HEK293 (cell line): ENCODE measurements around the gene GRAMD4.
"Not testable (repeated sequence)": the region's sequence is repeated elsewhere in the genome, so short reads cannot be mapped to it uniquely, and the experiment has no call there.

Experiments
- CTCF ChIA-PET: fragments of 350-600 bp; formaldehyde crosslinking; extraction: SDS; loops from one replicate; lab custom pipeline; 2021; ENCODE audit warnings: antibody characterized with exemption; lab: Yijun Ruan, JAX
- POLR2A ChIA-PET: fragments of 300-600 bp; formaldehyde crosslinking; extraction: SDS; loops from one replicate; lab custom pipeline; 2020; ENCODE audit warnings: antibody characterized with exemption, inconsistent platforms; lab: Yijun Ruan, JAX
- H3K27ac ChIP-seq: fragments of 200-500 bp; sonication (Bioruptor generic); 2 replicates; pipeline ENCODE4 v1.5.1; 2014; ENCODE audit warnings: low read depth, low read length, control low read depth, inconsistent platforms; ENCODE audit errors: extremely low read depth
- H3K36me3 ChIP-seq, 2 experiments: fragments of 200-500 bp in 1 of 2; sonication (Bioruptor generic) in 1 of 2; 1 replicate in 1 of 2; 2 replicates in 1 of 2; pipeline ENCODE4 v1.5.1; 2014 to 2017; ENCODE audit warnings: inconsistent platforms in 2 of 2, low read length in 2 of 2; ENCODE audit not compliant: control insufficient read depth in 2 of 2, insufficient read depth in 1 of 2
- H3K4me1 ChIP-seq: fragments of 200-500 bp; sonication (Bioruptor generic); 2 replicates; pipeline ENCODE4 v1.5.1; 2014; ENCODE audit warnings: mild to moderate bottlenecking, low read length, inconsistent platforms; ENCODE audit not compliant: control insufficient read depth, insufficient read depth
- H3K4me3 ChIP-seq: 2 replicates; pipeline ENCODE4 v1.5.1; 2011; ENCODE audit warnings: low read depth, mild to moderate bottlenecking, control low read depth, low read length, moderate library complexity
- H3K9me3 ChIP-seq: fragments of 200-500 bp; sonication (Bioruptor generic); 2 replicates; pipeline ENCODE4 v1.5.1; 2014; ENCODE audit warnings: low read depth, low read length, inconsistent platforms; ENCODE audit not compliant: control insufficient read depth, insufficient read depth
- BCL11A ChIP-seq: fragments of 450-650 bp; formaldehyde crosslinking; IDR thresholded peaks from 2 replicates; pipeline ENCODE4 v1.5.1; 2016; ENCODE audit warnings: low read depth, missing biosample characterization, missing genetic modification characterization
- EGR2 ChIP-seq: fragments of 450-650 bp; formaldehyde crosslinking; IDR thresholded peaks from 2 replicates; pipeline ENCODE4 v1.5.1; 2016; ENCODE audit warnings: low read depth, missing biosample characterization, missing genetic modification characterization
- FEZF1 ChIP-seq: fragments of 450-650 bp; formaldehyde crosslinking; IDR thresholded peaks from 2 replicates; pipeline ENCODE4 v1.5.1; 2016; ENCODE audit warnings: missing biosample characterization, missing genetic modification characterization
- RBAK ChIP-seq: fragments of 450-650 bp; formaldehyde crosslinking; IDR thresholded peaks from 2 replicates; pipeline ENCODE4 v1.5.1; 2016; ENCODE audit warnings: missing biosample characterization, missing genetic modification characterization
- SALL2 ChIP-seq: fragments of 450-650 bp; formaldehyde crosslinking; IDR thresholded peaks from 2 replicates; pipeline ENCODE4 v1.5.0; 2017; ENCODE audit warnings: missing biosample characterization, mild to moderate bottlenecking, missing genetic modification characterization, borderline replicate concordance
- SCRT1 ChIP-seq: fragments of 450-650 bp; formaldehyde crosslinking; IDR thresholded peaks from 2 replicates; pipeline ENCODE4 v1.5.1; 2016; ENCODE audit warnings: missing biosample characterization, missing genetic modification characterization, borderline replicate concordance
- SP7 ChIP-seq: fragments of 450-650 bp; formaldehyde crosslinking; IDR thresholded peaks from 2 replicates; pipeline ENCODE4 v1.5.1; 2016; ENCODE audit warnings: missing biosample characterization, missing genetic modification characterization
- YY1 ChIP-seq: fragments of 450-650 bp; formaldehyde crosslinking; IDR thresholded peaks from 2 replicates; pipeline ENCODE4 v1.5.1; 2018; ENCODE audit warnings: missing biosample characterization, missing genetic modification characterization
- ZBTB7A ChIP-seq: fragments of 450-650 bp; formaldehyde crosslinking; IDR thresholded peaks from 2 replicates; pipeline ENCODE4 v1.5.1; 2016; ENCODE audit warnings: low read depth, missing biosample characterization, missing genetic modification characterization
- ZEB2 ChIP-seq: fragments of 450-650 bp; formaldehyde crosslinking; IDR thresholded peaks from 2 replicates; pipeline ENCODE4 v1.5.1; 2016; ENCODE audit warnings: missing biosample characterization, missing genetic modification characterization
- ZNF19 ChIP-seq: fragments of 450-650 bp; formaldehyde crosslinking; IDR thresholded peaks from 2 replicates; pipeline ENCODE4; 2016; ENCODE audit warnings: missing biosample characterization, missing genetic modification characterization, low read depth
- ZNF292 ChIP-seq: fragments of 450-650 bp; formaldehyde crosslinking; IDR thresholded peaks from 2 replicates; pipeline ENCODE4 v1.5.1; 2016; ENCODE audit warnings: low read depth, missing biosample characterization, missing genetic modification characterization, borderline replicate concordance
- ZNF341 ChIP-seq: fragments of 450-650 bp; formaldehyde crosslinking; IDR thresholded peaks from 2 replicates; pipeline ENCODE4; 2016; ENCODE audit warnings: low read depth, missing biosample characterization, missing genetic modification characterization
- ZNF366 ChIP-seq: fragments of 450-650 bp; formaldehyde crosslinking; conservative IDR thresholded peaks from 2 replicates; pipeline ENCODE4 v1.5.1; 2016; ENCODE audit warnings: missing biosample characterization, missing genetic modification characterization
- ZNF416 ChIP-seq: fragments of 450-650 bp; formaldehyde crosslinking; IDR thresholded peaks from 2 replicates; pipeline ENCODE4 v1.5.1; 2016; ENCODE audit warnings: missing biosample characterization, missing genetic modification characterization
- ZNF514 ChIP-seq: fragments of 450-650 bp; formaldehyde crosslinking; IDR thresholded peaks from 2 replicates; pipeline ENCODE4 v1.5.1; 2016; ENCODE audit warnings: missing biosample characterization, missing genetic modification characterization
- ZNF529 ChIP-seq: fragments of 450-650 bp; formaldehyde crosslinking; IDR thresholded peaks from 2 replicates; pipeline ENCODE4 v1.5.1; 2017; ENCODE audit warnings: missing genetic modification characterization, missing biosample characterization; ENCODE audit not compliant: insufficient replicate concordance
- ZNF530 ChIP-seq: fragments of 450-650 bp; formaldehyde crosslinking; IDR thresholded peaks from 2 replicates; pipeline ENCODE4 v1.5.1; 2016; ENCODE audit warnings: low read depth, missing biosample characterization, missing genetic modification characterization
- ZNF544 ChIP-seq: fragments of 450-650 bp; formaldehyde crosslinking; IDR thresholded peaks from 2 replicates; pipeline ENCODE4 v1.5.0; 2017; ENCODE audit warnings: missing biosample characterization, missing genetic modification characterization
- ZNF555 ChIP-seq: fragments of 450-650 bp; formaldehyde crosslinking; conservative IDR thresholded peaks from 2 replicates; pipeline ENCODE4 v1.5.1; 2017; ENCODE audit warnings: missing biosample characterization, mild to moderate bottlenecking, missing genetic modification characterization, inconsistent platforms
- ZNF560 ChIP-seq: fragments of 450-650 bp; formaldehyde crosslinking; IDR thresholded peaks from 2 replicates; pipeline ENCODE4 v1.5.1; 2017; ENCODE audit warnings: missing biosample characterization, missing genetic modification characterization, borderline replicate concordance
- ZNF658 ChIP-seq: fragments of 450-650 bp; formaldehyde crosslinking; IDR thresholded peaks from 2 replicates; pipeline ENCODE4; 2016; ENCODE audit warnings: missing biosample characterization, missing genetic modification characterization
- ZNF664 ChIP-seq: fragments of 450-650 bp; formaldehyde crosslinking; IDR thresholded peaks from 2 replicates; pipeline ENCODE4 v1.5.1; 2016; ENCODE audit warnings: missing biosample characterization, missing genetic modification characterization
- TF ChIP-seq, protein P1 (sequence below): fragments of 450-650 bp; formaldehyde crosslinking; IDR thresholded peaks from 2 replicates; pipeline ENCODE4 v1.5.1; 2016; ENCODE audit warnings: missing biosample characterization, missing genetic modification characterization
- TF ChIP-seq, protein P2 (sequence below): fragments of 450-650 bp; formaldehyde crosslinking; IDR thresholded peaks from 2 replicates; pipeline ENCODE4 v1.5.1; 2017; ENCODE audit warnings: missing biosample characterization, missing genetic modification characterization
- TF ChIP-seq, protein P3 (sequence below): fragments of 450-650 bp; formaldehyde crosslinking; IDR thresholded peaks from 2 replicates; pipeline ENCODE4 v1.5.1; 2016; ENCODE audit warnings: missing biosample characterization, missing genetic modification characterization, low read depth

GRAMD4 gene

DNA sequence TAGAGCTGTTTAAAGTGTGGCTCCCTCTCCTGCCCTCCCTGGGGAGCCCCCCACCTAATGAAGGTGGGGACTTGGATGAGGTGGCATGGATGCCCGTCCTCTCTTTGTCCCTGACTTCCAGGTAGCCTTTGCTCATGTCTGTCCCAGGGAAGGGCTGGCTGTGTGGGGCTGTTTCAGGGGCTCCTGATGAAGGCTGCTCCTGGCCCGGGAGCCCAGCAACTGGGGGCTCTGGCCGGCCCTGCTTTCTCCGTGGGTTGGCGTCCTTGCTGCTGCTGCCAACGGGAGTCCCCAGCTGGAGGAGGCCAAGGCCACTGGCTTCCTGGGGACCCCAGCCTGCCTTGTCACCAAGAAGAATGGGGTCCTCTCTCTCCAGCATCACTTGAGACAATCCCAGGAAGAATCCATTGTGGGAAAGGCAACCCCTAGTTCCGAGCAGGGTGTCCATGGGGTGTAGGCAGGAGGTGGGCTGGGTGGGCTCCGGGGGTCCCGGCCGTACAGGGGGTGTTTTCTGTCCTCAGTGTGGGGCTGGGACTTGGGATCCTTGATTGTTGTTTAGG lies 13.2 kb downstream of the GRAMD4 start (continued):
- TF ChIP-seq, protein P1, sequence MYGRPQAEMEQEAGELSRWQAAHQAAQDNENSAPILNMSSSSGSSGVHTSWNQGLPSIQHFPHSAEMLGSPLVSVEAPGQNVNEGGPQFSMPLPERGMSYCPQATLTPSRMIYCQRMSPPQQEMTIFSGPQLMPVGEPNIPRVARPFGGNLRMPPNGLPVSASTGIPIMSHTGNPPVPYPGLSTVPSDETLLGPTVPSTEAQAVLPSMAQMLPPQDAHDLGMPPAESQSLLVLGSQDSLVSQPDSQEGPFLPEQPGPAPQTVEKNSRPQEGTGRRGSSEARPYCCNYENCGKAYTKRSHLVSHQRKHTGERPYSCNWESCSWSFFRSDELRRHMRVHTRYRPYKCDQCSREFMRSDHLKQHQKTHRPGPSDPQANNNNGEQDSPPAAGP = no peak
- TF ChIP-seq FEZF1 (tag by site-specific recombination) = no peak
- TF ChIP-seq ZNF658 (tag by site-specific recombination) = no peak
- TF ChIP-seq EGR2 = no peak
- TF ChIP-seq ZNF544 (tag by site-specific recombination) = no peak
- TF ChIP-seq BCL11A (tag by site-specific recombination) = no peak
- TF ChIP-seq, protein P2, sequence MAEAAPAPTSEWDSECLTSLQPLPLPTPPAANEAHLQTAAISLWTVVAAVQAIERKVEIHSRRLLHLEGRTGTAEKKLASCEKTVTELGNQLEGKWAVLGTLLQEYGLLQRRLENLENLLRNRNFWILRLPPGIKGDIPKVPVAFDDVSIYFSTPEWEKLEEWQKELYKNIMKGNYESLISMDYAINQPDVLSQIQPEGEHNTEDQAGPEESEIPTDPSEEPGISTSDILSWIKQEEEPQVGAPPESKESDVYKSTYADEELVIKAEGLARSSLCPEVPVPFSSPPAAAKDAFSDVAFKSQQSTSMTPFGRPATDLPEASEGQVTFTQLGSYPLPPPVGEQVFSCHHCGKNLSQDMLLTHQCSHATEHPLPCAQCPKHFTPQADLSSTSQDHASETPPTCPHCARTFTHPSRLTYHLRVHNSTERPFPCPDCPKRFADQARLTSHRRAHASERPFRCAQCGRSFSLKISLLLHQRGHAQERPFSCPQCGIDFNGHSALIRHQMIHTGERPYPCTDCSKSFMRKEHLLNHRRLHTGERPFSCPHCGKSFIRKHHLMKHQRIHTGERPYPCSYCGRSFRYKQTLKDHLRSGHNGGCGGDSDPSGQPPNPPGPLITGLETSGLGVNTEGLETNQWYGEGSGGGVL (tag by site-specific recombination) = no peak
- TF ChIP-seq, all 188 proteins: peak for 0

DNA sequence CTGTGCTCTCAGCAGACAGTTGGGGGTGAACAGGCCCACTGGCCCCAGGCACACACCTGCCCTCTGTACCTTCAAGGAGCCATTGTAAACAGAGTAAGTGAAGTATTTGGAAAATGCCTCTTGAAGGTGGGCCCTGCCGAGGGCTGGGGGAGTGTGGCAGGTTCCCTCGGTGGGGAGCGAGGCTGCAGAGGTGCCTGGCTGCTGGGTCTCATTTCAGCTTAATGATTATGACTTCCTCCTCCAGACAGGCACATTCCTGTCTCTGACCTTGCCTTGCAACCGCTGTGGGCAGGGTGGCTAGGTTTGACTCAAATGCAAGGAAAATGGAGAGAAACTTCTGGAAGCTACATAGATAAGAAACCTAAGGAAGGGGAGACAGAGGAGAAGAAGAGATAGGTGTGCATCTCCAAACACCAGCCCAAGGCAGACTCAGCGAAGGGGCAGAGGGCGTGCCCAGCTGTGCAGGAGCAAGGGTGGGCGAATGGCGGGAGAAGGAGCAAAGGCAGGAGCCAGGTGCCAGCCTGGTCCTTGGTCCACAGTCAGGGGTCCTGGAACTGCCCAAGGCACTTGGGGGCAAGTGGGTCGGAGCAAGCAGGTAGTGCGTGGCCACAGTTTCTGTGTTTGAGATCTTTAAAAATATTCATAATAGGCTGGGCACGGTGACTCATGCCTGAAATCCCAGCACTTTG lies 14.0 kb downstream of the GRAMD4 start:
- CTCF ChIA-PET = no interaction called here
- no peak overlapping the region for H3K27ac ChIP-seq
- no peak overlapping the region for H3K4me3 ChIP-seq
- peaks cover 0 to 5% of the 10 kb centered on the region in 2 experiments; a peak in 2 of 3 replicates for H3K36me3 ChIP-seq
- no peaks in the 10 kb centered on the region for H3K4me1 ChIP-seq
- TF ChIP-seq ZNF560 (tag by site-specific recombination) (no peak), ZNF292 (no peak), ZEB2 (tag by site-specific recombination) (no peak), ZNF514 (tag by site-specific recombination) (no peak), SALL2 (tag by site-specific recombination) (no peak), ZNF341 (no peak), ZNF555 (no peak), ZNF664 (no peak), RBAK (no peak)
- TF ChIP-seq, all 188 proteins: peak for 0
- no peaks in the 10 kb centered on the region for H3K9me3 ChIP-seq
- POLR2A ChIA-PET = no interaction called here

DNA sequence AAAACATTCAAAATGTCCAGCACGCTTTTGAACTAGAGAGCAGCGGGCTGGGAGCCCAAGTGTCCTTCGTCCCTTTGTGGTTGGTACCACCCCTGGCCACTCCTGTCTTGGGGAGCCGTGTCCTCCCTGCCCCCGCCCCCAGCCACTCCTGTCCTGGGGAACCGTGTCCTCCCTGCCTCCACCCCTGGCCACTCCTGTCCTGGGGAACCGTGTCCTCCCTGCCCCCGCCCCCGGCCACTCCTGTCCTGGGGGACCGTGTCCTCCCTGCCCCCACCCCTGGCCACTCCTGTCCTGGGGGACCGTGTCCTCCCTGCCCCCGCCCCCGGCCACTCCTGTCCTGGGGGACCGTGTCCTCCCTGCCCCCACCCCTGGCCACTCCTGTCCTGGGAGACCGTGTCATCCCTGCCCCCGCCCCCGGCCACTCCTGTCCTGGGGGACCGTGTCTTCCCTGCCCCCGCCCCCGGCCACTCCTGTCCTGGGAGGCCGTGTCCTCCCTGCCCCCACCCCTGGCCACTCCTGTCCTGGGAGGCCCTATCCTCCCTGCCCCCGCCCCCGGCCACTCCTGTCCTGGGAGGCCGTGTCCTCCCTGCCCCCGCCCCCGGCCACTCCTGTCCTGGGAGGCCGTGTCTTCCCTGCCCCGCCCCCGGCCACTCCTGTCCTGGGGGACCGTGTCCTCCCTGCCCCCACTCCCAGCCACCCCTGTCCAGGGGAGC lies 14.9 kb downstream of the GRAMD4 start:
- H3K9me3 ChIP-seq, POLR2A ChIA-PET, H3K4me3 ChIP-seq, H3K36me3 ChIP-seq, H3K27ac ChIP-seq, H3K4me1 ChIP-seq, CTCF ChIA-PET: not testable (repeated sequence)

DNA sequence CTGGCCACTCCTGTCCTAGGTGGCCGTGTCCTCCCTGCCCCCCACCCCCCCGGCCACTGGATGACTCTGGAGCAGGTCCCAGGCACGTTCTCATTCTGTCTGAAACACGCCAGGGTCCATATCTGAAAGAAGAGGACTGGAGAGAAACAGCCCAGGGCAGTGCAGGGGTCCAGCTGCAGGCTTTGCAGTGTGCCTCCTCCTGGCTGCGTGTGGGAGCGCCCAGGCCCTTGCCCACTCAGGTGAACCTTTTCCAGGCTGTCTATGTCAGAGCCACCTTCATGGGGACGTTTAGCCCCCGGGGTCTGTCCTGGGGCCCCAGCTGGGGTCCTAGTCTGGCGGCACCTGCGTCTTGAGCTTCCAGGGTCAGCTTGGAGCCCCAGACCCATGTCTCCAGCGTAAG lies 15.6 kb downstream of the GRAMD4 start:
- no peaks in the 10 kb centered on the region for H3K9me3 ChIP-seq
- no peak overlapping the region for H3K4me3 ChIP-seq
- POLR2A ChIA-PET = no interaction called here
- H3K36me3 ChIP-seq = peaks cover 0 to 6% of the 10 kb centered on the region in 2 experiments; a peak in 2 of 3 replicates
- H3K27ac ChIP-seq = no peak overlapping the region
- no peaks in the 10 kb centered on the region for H3K4me1 ChIP-seq
- CTCF ChIA-PET = no interaction called here
- TF ChIP-seq ZNF366 (tag by site-specific recombination) (no peak), ZNF530 (no peak), YY1 (no peak), ZNF529 (tag by site-specific recombination) (no peak), ZBTB7A (tag by site-specific recombination) (no peak), ZNF19 (no peak), ZNF514 (tag by site-specific recombination) (no peak), SCRT1 (tag by site-specific recombination) (no peak), ZNF416 (no peak), SP7 (tag by site-specific recombination) (no peak)
- TF ChIP-seq, protein P3, sequence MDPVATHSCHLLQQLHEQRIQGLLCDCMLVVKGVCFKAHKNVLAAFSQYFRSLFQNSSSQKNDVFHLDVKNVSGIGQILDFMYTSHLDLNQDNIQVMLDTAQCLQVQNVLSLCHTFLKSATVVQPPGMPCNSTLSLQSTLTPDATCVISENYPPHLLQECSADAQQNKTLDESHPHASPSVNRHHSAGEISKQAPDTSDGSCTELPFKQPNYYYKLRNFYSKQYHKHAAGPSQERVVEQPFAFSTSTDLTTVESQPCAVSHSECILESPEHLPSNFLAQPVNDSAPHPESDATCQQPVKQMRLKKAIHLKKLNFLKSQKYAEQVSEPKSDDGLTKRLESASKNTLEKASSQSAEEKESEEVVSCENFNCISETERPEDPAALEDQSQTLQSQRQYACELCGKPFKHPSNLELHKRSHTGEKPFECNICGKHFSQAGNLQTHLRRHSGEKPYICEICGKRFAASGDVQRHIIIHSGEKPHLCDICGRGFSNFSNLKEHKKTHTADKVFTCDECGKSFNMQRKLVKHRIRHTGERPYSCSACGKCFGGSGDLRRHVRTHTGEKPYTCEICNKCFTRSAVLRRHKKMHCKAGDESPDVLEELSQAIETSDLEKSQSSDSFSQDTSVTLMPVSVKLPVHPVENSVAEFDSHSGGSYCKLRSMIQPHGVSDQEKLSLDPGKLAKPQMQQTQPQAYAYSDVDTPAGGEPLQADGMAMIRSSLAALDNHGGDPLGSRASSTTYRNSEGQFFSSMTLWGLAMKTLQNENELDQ (tag by site-specific recombination) = no peak
